ENCODE data around the gene HLA-DOA.
A peak's percentile ranks its signal among the peaks of the same experiment; 100 is the strongest.

HLA-DOA gene

DNA sequence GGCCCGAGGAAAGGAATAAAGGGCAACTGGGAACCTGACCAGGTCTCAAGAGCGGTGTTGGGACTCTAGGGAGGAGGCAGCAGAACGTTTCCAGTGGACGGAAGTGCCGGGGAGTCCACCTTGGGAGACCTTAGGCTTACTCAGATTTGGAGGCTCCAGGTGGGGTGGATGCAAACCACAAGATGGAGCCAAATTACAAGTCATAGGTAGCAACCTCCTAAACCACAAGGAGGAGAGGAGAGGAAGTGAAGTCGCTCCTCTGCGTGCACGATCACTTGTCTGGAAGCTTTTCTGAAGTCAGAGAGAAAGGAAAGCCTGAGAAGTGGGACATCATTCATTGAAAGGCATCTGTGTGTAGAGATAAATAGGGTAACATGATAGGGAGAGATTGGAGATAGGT is 9.3 kb downstream of the HLA-DOA start:
- H3K4me3 ChIP-seq (ENCODE audit: low read length), result no peak overlapping the region
- DNase-seq (ENCODE audit: low read depth), result no peak
- TF ChIP-seq, protein P1, sequence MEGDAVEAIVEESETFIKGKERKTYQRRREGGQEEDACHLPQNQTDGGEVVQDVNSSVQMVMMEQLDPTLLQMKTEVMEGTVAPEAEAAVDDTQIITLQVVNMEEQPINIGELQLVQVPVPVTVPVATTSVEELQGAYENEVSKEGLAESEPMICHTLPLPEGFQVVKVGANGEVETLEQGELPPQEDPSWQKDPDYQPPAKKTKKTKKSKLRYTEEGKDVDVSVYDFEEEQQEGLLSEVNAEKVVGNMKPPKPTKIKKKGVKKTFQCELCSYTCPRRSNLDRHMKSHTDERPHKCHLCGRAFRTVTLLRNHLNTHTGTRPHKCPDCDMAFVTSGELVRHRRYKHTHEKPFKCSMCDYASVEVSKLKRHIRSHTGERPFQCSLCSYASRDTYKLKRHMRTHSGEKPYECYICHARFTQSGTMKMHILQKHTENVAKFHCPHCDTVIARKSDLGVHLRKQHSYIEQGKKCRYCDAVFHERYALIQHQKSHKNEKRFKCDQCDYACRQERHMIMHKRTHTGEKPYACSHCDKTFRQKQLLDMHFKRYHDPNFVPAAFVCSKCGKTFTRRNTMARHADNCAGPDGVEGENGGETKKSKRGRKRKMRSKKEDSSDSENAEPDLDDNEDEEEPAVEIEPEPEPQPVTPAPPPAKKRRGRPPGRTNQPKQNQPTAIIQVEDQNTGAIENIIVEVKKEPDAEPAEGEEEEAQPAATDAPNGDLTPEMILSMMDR (conservative IDR thresholded peaks at IDR 0.05; ENCODE audit: low read depth, low read length), result peak; percentile 13

DNA sequence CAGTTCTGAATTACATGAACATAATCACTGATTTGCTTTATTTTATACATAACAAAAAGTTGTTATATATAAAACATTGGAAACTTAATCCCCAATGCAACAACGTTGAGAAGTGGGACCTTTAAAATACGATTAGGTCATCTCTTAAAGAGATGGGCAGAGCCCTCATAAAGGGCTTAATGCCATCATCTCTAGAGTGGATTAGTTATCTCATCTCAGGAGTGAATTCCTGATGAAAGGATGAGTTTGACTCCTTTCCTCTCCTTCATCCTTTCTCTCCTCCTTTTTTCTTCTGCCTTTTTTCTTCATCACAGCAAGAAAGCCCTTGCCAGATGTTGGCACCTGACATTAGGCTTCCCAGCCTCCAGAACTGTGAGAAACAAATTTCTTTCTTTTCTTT is 13.9 kb downstream of the HLA-DOA start:
- H3K4me3 ChIP-seq (ENCODE audit: low read length), result no peak overlapping the region
- TF ChIP-seq, protein P1 (conservative IDR thresholded peaks at IDR 0.05; ENCODE audit: low read depth, low read length), result no peak
- DNase-seq (ENCODE audit: low read depth), result no peak

DNA sequence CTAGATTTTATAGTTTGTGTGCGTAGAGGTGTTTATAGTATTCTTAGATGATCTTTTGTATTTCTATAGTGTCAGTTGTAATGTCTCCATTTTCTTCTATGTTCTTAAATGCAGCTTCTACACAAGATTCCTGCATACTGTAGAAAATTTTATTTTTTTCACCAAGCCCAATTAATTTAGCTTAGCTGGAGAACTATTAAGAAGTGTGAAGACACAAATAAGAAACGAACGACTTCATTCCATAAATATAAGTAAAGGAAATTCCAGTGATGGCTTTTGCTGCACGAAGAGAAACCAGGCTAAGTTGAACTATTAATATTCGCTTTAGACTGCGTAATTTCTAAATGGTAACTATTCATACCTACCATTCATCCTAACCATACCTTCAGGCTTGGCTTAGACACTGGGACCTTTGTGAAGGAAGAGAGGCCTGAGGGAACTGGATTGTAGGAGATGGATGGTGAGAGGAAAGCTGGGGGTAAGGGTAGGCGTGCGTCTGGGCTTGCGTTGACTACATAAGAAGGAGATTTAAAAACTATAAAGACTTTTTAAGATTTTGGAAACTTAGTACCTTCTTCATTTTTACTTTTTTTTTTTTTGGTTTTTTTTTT is 15.9 kb downstream of the HLA-DOA start:
- TF ChIP-seq, protein P1 (conservative IDR thresholded peaks at IDR 0.05; ENCODE audit: low read depth, low read length), result no peak
- DNase-seq (ENCODE audit: low read depth), result no peak
- H3K4me3 ChIP-seq (ENCODE audit: low read length), result no peak overlapping the region

DNA sequence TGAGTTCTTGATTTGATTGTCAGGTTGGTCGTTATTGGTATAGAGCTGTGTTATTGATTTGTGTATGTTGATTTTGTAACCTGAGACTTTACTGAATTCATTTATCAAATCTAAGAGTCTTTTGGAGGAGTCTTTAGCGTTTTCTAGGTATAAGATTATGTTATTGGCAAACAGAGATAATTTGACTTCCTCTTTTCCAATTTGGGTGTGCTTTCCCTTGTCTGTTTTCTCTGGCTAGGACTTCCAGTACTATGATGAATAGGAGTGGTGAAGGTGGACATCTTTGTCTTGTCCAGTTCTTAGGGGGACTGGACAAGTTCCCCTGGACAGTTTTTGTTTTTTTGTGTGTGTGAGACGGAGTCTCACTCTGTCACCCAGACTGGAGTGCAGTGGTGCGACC is 17.4 kb downstream of the HLA-DOA start:
- TF ChIP-seq, protein P1 (conservative IDR thresholded peaks at IDR 0.05; ENCODE audit: low read depth, low read length), result no peak
- no peak overlapping the region for H3K4me3 ChIP-seq (ENCODE audit: low read length)
- no peak for DNase-seq (ENCODE audit: low read depth)

DNA sequence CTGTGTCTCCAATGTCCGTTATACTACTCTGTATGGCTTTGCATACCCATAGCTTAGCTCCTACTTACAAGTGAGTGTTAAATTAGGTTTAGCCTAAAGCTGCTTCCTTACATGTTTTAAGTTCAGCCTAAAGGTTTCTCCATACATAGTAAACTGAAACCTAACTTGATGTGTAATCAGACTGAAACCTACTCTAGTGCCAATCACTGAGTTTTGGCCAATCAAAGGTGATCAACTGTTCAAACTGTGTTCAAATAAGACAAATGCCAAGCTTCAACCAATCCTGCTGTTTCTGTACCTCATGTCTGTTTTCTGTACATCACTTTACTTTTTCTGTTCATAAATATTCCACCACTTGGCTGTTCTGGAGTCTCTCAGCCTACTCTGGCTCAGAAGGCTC is 20.0 kb downstream of the HLA-DOA start:
- H3K4me3 ChIP-seq (ENCODE audit: low read length), result no peak overlapping the region
- DNase-seq (ENCODE audit: low read depth), result no peak
- TF ChIP-seq, protein P1 (conservative IDR thresholded peaks at IDR 0.05; ENCODE audit: low read depth, low read length), result no peak

DNA sequence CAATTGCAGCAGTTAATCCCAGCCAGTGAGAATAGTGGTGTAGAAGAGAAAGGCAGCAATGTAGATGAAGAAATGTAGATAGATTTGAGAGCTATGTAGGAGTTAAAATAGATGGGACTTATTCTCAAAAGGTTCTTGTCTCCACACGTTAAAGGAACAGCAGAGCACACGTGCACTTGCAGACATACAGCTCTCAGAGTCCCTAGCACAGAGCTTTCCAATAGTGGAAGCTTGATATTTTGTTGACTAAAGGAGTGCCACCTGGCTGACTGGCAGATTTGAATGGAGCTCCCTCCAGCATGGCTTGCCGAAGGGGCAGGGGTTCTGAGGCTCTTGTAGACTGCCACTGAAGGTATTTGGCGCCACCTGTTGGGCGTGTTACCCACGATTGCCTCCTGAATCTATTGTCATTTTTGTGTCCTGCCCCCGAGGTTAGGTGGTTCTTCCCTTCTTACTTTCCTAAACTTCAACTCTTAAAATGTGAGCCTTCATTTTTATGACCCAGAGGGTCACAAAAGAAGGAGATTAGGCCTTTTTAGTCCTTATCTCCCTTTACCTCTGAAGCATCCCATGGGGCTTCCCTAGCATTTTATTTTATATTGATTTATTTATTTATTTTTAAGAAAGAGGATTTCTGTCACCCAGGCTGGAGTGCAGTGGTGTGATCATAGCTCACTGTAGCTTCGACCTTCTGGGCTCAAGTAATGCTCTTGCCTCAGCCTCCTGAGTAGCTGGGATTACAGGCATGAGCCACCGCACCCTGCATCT is 24.6 kb downstream of the HLA-DOA start:
- TF ChIP-seq, protein P1 (conservative IDR thresholded peaks at IDR 0.05; ENCODE audit: low read depth, low read length), result peak; percentile 88
- peak; percentile 39 for DNase-seq (ENCODE audit: low read depth)
- H3K4me3 ChIP-seq (ENCODE audit: low read length), result no peak overlapping the region
